Measurements from ENCODE around the gene PEX5. TPM values are rescaled to one million over a fixed set of nuclear protein-coding genes. Genes with fewer than 3 reads are reported as not detected.
"Not testable (repeated sequence)": the region's sequence is repeated elsewhere in the genome, so short reads cannot be mapped to it uniquely, and the experiment has no call there.

Gene PEX5
- total RNA-seq, 1 donor from 2014 or later: 43.3 TPM

DNA sequence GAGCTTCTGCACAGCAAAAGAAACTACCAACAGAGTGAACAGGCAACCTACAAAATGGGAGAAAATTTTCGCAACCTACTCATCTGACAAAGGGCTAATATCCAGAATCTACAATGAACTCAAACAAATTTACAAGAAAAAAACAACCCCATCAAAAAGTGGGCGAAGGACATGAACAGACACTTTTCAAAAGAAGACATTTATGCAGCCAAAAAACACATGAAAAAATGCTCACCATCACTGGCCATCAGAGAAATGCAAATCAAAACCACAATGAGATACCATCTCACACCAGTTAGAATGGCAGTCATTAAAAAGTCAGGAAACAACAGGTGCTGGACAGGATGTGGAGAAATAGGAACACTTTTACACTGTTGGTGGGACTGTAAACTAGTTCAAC is 24.3 kb downstream of the PEX5 start:
- DNase-seq (ENCODE audit: low spot score): not testable (repeated sequence)

DNA sequence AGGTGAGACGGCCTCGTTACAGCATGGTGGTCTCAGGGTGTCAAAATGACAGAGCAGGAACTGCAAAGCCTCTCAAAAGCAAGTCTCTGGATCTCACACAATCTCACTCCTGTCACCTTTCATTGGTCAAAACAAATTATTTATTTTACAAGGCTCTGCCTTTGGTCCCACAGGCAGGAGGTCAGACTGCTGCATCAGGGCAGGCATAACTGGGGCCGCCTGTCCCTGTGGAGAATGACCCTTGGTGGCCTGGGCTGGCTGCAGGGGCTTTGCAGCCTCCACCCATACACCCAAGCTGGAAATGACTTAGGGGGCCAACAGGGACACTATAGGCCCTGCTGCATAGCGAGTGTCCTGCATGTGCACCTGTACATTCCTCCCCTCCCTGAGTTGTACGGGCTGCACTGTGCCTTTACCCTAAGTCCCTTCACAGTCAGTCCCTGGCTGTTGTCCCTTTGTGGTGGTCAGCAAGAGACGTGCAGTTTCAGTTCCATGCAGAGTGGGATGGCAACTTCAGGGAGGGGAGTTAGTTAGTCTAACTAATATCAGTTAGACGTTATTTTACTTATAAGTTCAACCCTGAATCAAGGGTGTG is 28.1 kb downstream of the PEX5 start:
- DNase-seq (ENCODE audit: low spot score): no peak

DNA sequence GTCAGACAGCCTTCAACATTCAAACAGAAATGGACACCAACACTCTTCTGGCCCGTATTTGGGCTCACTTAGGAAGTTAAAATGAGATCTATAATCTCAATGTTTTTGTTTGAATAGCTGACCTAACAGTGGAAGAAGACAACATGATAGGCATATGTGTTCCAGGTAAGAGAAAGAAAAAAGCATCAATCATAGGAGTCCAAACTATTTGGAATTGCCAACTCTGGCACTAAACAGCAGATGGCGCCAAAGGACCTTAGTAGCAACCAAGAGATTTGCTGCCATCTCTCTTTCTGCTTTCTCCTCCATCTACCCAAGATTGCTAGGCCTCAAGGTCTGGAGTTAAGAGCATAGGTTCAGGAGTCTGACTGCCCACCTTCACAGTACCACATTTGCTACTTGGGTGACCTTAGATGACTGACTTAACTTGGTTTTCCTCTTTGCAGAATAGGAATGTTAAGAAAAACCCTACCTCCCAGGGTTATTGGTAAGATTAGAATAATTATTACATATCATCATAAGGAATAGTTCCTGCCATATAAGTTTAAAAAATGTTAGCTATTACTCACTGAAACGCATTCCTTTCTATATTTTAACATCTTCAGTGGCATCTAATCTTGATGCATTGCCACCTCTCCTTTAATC is 30.2 kb downstream of the PEX5 start:
- peak; percentile 74 for DNase-seq (ENCODE audit: low spot score)

DNA sequence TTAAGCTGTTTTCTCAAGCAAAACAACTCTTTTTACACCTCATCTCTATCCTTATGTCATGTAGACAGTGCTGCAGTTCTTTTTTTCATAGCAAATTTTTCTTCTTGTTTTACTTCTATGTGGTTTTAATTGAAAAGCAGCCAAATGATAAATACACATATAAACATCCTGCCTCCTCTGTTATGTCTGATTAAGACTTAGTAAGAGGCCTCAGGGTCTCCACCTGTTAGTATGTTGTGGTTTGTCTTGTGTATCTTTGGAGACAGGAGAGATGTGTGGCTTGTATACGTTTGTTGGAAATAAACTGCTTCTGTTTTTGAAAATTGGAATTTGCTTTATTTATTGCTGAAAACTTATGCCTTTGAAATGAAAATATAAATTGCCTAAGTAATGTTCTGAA is 32.0 kb downstream of the PEX5 start:
- DNase-seq (ENCODE audit: low spot score): no peak

DNA sequence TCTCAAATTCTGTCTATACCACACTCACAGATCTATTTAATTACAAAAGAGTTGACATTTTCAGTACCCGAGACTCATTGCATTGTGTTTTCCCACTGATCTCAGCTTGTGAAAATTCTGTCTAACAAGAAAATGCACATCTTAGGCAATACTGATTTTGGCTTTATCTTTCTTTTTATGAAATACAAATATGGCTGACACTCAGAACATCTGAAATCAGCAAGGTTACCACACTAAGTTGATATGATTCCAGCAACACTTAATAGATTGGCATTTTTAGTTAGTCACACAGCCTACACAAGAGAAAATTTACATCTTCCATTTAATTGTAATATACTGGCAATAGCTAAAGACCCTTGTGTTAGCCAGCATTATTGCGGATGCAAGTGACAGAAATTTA is 40.3 kb downstream of the PEX5 start:
- no peak for DNase-seq (ENCODE audit: low spot score)

DNA sequence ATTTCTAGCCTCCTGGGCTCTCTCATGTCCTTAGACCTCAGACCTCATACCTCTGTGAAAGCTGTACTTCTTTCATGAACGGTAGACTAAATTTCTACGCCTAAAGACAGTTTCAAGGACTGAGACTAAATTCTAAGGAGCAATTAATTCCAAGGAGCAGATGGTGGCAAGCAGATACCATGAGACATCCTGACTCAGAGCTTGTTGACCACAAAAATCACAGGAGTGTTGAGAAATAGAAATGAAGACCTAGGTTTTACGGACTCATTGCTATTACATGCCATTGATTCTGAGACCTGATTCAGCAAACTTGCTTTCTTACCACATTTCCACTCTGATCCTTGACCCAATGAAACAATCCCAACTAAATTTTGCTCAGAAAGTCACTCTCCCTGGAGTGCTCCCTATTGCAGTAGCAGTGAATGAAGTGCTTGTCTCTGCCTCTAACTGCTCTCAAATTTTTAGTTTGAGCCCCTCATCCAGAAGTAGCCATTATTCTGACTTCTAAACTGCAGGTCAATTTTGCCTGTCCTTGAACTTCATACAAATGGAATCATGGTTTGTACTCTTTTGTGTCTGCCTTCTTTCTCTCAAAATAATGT is 52.0 kb downstream of the PEX5 start:
- no peak for DNase-seq (ENCODE audit: low spot score)

DNA sequence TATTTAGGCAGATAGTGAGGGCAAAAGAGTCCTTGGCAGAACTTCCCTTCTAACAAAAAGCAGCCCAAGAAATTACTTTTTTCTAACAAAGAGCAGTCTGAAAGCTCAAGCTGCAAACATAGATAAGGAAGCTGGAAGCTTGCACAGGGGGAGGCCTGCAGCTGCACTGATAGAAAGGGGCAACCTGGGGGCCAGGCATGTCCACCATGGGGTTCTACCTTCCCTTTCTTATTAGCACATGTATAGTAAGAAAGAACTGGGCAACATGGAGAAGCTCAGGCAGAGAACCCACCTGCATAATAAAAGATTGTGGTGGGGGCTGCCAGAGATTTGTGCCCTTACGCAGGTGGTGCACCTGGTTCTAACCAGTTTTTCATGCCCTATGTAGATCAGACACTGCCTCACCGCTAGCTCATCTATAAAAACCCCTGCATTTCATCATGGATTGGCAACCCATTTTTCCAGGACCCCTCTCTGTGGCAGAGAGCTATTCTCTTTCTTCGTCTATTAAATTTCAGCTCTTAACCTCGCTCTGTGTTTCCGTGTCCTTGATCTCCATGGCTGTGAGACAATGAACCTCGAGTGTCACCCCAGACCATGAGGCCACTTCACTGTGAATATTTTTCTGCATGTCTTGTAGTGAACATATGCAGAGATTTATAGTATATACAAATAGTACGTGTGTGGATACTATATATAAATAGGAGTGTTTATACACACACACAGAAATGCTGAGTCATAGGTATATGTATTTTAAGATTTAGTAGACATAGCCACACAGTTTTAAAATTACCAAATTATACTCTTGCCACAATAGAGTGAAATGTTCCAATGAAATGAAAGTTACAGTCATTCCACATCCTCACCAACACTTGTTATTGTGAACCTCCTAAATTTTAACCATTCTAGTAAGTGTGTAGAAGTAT is 53.0 kb downstream of the PEX5 start:
- DNase-seq (ENCODE audit: low spot score): no peak

DNA sequence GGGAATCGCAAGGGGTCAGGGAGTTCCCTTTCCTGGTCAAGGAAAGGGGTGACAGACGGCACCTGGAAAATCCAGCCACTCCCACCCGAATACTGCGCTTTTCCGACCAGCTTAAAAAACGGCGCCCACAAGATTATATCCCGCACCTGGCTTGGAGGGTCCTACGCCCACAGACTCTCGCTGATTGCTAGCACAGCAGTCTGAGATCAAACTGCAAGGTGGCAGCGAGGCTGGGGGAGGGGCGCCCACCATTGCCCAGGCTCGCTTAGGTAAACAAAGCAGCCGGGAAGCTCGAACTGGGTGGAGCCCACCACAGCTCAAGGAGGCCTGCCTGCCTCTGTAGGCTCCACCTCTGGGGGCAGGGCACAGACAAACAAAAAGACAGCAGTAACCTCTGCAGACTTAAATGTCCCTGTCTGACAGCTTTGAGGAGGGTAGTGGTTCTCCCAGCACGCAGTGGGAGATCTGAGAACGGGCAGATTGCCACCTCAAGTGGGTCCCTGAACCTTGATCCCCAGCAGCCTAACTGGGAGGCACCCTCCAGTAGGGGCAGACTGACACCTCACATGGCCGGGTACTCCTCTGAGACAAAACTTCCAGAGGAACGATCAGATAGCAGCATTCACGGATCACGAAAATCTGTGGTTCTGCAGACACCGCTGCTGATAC is 62.0 kb downstream of the PEX5 start:
- not testable (repeated sequence) for DNase-seq (ENCODE audit: low spot score)

DNA sequence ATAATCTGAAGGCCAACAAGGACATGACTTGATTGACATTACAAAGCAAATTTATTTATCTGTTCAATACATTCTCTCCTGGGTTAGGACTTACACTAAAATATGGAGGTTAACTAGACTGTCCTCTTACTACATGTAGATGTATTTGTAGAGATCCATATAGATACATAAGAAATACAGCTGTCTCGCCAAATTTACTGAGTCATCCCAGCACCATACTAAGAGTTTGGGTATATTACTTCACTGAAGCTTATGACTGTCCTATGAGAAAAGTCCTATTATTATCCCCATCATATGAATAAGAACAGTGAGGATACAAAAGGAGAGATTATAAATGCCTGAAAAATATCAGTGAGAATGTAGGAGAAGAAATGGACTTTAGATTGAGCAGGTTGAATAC is 69.6 kb downstream of the PEX5 start:
- no peak for DNase-seq (ENCODE audit: low spot score)

Other genes starting within 250 kb of the PEX5 start
- not detected for gene RNU7-1, start 245.9 kb upstream of the PEX5 start, total RNA-seq (ENCODE audit: insufficient read depth, low replicate concordance)
- gene C12orf57, start 245.7 kb upstream of the PEX5 start, total RNA-seq (ENCODE audit: insufficient read depth, low replicate concordance): 228 TPM
- gene PTPN6, start 238.3 kb upstream of the PEX5 start, total RNA-seq (ENCODE audit: insufficient read depth, low replicate concordance): 18.3 TPM
- gene PHB2, start 219.0 kb upstream of the PEX5 start, total RNA-seq (ENCODE audit: insufficient read depth, low replicate concordance): 147 TPM
- gene EMG1, start 218.8 kb upstream of the PEX5 start, total RNA-seq (ENCODE audit: insufficient read depth, low replicate concordance): 17.6 TPM
- 4.8 TPM for gene LPCAT3, start 171.2 kb upstream of the PEX5 start, total RNA-seq (ENCODE audit: insufficient read depth, low replicate concordance)
- 201 TPM for gene C1S, start 129.0 kb upstream of the PEX5 start, total RNA-seq (ENCODE audit: insufficient read depth, low replicate concordance)
- 141 TPM for gene C1R, start 97.2 kb upstream of the PEX5 start, total RNA-seq (ENCODE audit: insufficient read depth, low replicate concordance)
- 56.3 TPM for gene C1RL, start 80.5 kb upstream of the PEX5 start, total RNA-seq (ENCODE audit: insufficient read depth, low replicate concordance)
- 3.9 TPM for gene RBP5, start 60.8 kb upstream of the PEX5 start, total RNA-seq (ENCODE audit: insufficient read depth, low replicate concordance)
- gene CLSTN3, start 59.3 kb upstream of the PEX5 start, total RNA-seq (ENCODE audit: insufficient read depth, low replicate concordance): 15.4 TPM
- gene ACSM4, start 114.4 kb downstream of the PEX5 start, total RNA-seq (ENCODE audit: insufficient read depth, low replicate concordance): not detected

Data from umbilical cord (tissue), 2 donors.